Stimulated activated naive CD4-positive, alpha-beta T cell treated with Interleukin-2 at 50 U/mL for 16 hours (primary cell): ENCODE results near the gene MZT2A.
"Not testable (repeated sequence)": the region's sequence is repeated elsewhere in the genome, so short reads cannot be mapped to it uniquely, and the experiment has no call there.

Experiments
- DNase-seq: peaks from one replicate; lab custom pipeline; 2025; lab: John Stamatoyannopoulos, UW

The MZT2A gene, protein sequence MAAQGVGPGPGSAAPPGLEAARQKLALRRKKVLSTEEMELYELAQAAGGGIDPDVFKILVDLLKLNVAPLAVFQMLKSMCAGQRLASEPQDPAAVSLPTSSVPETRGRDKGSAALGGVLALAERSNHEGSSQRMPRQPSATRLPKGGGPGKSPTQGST

DNA sequence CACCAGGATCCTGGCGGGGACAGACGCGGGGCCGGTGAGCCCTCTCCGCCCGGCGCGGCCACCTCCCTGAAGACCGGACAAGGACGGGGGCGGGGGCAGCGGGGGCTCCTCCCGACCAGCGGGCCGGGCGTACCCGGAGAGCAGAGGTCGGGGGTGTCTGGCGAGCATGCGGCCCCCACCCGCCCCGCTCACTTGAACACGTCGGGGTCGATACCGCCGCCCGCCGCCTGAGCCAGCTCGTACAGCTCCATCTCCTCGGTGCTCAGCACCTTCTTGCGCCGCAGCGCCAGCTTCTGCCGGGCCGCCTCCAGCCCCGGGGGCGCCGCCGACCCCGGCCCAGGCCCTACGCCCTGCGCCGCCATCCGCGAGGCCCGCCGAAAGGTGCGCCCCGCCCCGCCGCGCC, at the start of gene MZT2A:
MZT2A (minus strand) TSS at position 383 of the 403 bp plus-strand sequence; CDS start at position 362, 21 bp downstream.
- not testable (repeated sequence) for DNase-seq

DNA sequence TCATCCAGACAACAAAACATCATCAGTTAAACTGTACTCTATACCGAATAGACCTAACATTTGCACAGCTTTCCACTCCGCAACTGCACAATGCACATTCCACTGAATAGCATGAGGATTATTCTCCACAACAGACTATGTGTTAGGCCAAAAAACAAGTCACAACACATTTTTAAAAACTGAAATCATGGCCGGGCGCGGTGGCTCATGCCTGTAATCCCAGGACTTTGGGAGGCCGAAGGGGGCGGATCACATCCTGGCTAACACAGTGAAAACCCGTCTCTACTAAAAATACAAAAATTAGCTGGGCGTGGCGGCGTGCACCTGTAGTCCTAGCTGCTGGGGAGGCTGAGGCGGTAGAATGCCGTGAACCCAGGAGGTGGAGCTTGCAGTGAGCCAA, 46.7 kb upstream of the MZT2A start:
- not testable (repeated sequence) for DNase-seq

DNA sequence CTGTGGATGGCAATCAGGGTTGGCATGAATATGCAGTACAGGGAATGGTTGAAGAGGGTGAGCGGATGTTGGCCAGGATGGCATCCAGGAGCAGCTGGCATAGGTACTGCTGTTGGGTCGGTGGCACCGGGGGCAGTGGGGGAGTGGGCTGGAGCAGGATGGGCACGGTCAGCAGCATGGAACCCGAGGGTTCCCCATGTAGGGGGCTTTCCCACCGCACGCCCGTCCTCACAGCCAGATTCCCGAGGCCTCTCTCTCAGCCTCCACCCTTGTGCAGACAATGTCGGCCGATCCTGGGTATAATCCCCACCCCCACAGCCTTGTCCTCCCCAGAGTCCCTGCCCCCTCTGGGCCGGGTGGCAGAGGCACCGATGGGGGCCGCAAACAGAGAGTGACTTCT, 44.6 kb upstream of the MZT2A start:
- DNase-seq: not testable (repeated sequence)

DNA sequence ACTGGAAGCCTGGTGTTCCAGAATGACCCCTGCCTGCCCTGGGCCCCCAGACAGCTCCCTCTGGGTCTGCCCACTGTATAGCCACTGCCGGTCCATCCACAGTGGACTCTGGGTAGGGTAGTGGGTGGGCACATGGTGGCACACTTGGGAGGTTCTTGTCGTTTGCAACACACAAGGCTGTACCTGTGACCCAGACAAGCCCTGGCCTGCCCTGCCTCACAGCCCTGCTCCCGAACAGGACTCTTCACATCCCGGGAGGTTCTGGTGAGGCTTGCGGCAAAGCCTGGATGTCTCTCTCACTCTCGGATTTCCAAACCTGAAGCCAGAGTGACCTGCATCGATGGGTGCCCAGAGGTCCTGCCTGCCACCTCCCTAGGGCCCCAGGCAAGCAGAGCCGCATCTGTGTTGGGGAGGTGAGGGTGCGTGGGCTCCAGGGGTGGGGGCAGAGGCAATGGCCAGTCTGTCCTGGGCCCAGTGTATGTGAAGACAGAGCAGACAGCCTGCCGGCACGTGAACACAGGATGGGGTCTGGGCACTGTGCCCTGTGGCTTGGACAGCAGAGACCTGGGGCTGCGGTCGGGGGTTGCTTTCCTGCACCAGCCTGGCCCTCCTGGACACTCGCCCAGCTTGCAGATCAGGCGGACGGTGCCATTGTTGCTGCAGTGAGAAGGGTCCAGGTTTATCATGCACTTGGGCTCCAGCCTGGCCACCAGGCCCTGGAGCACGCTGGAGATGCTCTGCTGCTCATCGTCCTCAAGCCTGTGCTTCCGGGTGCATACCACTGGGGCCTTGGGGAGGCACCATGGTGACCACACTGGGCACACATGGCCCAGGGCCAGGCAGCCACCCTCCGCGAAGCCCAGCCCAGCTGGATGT, 44.0 kb upstream of the MZT2A start:
- not testable (repeated sequence) for DNase-seq

DNA sequence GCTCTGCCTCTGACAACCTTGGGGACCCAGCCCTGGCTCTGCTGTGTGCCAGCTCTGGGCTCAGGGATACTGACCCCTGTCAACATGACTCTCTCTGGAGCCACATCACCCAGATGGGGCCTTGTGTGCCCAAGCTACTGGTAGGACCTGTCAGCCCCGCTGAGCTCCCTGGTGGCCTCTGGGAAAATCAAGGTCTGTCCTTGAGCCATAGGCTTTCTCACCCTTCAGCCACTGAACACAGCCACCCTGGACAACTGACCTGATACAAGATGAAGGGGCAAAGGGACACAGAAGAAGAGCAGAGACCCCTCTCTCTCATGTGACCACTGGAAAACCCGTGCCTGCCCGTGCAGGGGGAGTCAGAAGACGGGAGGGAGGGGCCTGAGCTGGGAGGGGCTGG, 43.3 kb upstream of the MZT2A start:
- no peak for DNase-seq

DNA sequence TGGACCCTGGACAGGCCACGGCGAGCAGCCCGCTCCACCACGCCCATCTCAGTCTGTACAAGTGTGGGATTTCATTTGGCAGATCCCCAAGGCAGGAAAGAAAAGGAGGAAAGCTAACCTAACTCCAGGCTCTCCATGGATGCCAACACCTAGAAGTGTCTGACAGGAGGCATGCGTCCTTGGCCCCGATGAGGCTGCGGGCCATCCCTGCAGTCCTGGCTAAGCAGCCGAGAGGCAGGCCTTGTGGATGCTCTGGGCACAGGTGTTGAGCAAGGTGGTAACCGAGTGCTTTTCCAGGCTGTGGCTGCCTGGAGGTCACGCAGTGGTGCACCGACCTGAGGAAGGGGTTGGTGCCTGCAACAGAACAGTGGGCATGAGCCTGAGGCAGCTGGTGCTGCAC, 42.8 kb upstream of the MZT2A start:
- DNase-seq: not testable (repeated sequence)

DNA sequence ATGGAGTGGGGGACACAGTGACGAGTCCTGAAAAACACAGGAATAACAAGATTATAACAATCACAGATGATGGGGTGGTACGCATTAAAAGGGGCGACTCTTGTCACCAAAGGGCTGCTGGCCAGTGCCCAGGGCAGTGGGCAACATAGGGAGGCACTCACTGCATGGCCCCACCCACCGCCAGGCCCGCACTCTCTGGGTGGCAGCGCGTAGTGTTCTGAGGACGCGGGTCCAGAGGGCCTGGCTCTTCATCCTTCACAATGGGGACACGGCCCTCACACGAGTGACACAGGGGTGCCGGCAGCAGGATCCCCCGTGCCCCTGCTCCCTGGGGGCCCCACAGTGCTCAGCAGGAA, 42.1 kb upstream of the MZT2A start:
- not testable (repeated sequence) for DNase-seq

DNA sequence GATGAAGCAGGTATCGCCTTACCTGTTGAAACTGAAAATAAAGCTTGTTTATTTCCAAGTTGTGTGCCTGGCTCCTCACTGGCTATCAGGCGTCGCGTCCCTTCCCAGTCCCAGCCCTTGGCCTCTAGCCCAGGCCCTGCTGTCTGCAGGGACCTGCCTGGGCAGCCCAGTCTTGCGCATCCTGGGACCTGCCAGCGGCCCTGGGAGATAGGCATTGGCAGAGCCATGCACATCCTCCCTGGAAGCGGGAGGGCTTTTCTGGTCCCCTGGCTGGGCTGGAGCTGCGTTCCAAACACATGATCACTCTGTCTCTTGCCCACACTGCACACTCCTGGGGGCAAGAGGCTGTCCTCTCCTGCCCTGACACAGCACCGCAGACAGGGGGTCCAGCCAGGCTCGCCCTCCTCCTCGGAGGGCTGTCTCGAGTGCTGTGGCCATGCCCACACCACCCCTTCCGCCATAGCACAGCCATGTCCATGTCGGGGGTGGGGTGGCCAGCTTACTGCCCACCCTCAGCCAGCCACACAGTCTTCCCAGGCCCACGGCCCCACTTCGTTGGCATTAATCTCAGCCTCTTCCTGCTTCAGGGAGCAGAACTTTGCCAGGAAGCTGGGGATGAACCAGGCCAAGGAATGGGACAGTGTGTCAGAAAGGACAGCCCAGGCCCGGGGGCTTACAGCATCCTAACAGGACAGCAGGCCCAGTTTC, 41.6 kb upstream of the MZT2A start:
- DNase-seq: not testable (repeated sequence)

DNA sequence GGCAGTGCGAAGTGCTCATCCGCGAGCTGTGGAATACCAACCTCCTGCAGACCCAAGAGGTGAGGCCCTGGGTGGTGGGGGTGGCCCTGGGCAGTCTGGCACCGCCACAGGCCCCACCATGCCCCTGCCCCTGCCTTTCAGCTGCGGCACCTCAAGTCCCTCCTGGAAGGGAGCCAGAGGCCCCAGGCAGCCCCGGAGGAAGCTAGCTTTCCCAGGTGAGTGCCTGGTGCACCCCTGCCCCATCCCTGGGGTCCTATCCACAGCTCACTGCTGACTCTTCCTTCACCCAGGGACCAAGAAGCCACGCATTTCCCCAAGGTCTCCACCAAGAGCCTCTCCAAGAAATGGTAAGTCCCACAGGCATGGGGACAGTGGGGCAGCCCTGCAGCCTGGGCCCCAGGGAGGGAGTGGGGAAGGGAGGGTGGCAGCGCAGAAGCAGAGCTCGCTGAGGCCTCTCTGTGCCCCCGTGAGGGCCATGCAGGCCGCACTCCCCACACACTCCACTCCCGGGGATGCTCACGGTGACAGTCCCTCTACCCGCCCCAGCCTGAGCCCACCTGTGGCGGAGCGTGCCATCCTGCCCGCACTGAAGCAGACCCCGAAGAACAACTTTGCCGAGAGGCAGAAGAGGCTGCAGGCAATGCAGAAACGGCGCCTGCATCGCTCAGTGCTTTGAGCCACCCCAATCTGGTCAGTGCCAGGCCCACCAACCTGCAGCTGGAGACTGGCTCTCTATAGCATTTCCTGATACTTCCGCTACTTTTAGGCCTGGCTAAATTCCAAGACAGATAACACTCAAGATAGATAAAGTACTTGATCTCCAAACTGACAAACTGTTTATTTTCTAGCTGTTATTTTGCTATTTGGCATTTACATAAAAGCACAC, 40.8 kb upstream of the MZT2A start:
- not testable (repeated sequence) for DNase-seq

DNA sequence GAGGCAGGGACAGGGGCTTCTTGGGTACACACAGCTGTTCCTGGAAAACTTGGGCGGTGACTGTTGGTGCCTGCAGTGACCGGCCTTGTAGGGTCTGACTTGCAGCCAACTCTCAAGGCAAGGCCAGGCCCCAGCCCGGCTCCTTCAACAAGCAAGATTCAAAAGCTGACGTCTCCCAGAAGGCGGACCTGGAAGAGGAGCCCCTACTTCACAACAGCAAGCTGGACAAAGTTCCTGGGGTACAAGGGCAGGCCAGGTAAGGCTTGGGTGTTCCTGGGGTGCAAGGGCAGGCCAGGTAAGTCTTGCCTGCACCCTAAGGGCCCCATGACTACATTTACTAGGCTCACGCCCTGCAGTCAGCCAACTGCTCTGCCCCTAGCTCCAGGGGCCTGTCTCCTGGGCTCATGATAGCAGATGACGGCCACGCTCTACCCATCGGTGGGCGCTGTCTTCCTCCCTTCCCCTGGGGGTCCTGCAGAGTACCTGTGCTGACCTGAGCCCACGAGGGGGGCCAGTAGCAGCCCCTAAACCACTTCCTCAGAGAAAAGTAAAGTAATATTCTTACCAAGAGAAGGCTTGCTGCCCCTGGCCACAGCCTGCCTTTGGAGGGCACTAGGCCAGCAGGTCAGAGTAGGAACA, 39.5 kb upstream of the MZT2A start:
- DNase-seq: not testable (repeated sequence)

DNA sequence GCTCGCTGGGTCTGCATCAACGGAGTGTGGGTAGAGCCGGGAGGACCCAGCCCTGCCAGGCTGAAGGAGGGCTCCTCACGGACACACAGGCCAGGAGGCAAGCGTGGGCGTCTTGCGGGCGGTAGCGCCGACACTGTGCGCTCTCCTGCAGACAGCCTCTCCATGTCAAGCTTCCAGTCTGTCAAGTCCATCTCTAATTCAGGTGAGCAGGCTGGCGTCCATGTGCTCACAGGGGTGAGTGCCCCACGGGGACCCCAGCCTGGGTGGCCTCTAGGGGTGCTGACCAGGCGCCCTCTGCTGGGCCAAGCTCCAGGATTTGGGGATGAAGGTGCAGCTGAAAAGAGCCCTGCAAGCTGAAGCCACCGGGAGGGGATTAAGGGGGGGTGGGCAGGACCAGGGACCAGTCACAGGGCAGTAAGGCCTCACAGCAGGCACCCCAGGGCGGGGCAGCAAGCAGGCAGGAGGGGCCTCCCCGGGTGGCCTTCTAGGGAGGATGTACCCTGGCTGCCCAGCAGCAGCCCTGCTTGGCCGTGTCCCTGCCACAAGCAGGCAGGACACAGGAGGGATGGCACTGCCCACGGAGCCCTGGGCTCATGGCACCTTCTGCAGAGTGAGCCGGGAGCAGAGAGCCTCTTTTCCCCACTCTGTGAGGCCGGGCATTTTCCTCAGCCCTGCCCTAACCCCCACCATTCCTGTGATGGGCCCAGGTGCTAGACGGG, 38.6 kb upstream of the MZT2A start:
- DNase-seq: not testable (repeated sequence)

DNA sequence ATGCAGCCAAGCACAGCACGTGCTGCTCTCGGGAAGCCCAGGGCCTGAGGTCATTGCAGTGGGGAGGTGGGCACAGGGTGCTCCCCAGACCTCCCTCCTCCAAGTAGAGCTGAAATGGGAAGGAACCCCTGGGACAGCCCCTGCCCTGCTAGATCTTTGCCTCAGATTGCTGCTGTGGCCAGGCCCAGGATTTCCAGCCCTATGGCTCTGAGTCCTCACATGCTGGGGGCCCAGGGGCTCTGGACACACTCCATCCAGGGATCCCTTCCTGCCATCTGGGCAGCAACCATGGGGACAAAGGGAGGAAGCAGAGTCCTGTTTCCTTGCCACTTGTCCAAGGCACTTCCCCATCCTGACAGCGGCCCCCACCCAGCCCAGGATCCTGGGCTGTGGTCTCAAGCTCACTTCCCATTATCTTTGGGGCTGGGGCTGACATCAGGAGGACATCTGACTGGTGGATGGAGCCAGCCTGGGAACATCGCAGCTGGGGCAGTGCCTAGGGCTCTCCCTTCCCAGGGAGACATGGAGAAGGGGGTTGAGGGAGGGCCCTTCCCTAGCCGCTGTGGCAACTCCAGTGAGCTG, 37.8 kb upstream of the MZT2A start:
- not testable (repeated sequence) for DNase-seq

DNA sequence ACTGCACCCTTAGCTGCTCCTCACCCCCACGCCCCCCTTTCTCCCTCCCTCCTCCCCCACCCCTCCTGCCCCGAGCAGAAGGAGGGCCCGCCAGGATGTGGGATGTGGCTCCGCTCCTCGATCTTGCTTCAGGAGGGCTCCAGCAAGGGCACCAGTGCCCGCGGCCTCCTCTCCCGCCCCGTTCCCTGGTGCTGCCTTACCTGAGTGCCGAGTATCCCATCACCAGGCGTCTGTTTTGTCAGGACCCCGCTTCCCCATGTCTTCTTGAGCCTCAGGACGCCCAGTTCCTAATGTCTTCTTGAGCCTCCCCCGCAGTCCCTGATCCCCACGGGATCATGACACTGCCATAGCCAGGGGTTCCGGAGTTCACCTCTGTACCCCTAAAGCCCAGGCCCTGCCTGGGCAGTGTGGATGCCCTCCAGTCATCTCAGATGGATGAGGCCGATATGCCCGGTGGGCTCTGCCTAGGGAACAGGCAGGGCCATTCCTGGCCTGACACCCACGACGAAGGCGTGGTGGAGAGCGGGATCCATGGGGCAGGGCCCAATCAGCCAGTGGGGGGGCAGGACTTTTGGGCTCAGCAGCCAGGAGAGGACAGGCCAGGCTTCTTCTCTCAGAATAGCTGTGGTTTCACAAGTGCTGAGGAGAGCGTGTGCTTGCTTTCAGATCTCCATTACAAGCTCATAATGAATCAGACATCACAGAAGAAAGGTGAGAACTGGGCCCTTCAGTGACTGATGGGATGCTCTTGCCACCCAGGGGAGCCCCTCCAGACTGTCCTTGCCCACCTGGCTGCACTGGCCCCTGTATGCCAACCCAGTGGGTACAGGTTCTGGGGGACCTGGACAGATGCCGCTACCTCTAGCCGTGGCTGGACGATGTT, 37.0 kb upstream of the MZT2A start:
- DNase-seq: not testable (repeated sequence)

DNA sequence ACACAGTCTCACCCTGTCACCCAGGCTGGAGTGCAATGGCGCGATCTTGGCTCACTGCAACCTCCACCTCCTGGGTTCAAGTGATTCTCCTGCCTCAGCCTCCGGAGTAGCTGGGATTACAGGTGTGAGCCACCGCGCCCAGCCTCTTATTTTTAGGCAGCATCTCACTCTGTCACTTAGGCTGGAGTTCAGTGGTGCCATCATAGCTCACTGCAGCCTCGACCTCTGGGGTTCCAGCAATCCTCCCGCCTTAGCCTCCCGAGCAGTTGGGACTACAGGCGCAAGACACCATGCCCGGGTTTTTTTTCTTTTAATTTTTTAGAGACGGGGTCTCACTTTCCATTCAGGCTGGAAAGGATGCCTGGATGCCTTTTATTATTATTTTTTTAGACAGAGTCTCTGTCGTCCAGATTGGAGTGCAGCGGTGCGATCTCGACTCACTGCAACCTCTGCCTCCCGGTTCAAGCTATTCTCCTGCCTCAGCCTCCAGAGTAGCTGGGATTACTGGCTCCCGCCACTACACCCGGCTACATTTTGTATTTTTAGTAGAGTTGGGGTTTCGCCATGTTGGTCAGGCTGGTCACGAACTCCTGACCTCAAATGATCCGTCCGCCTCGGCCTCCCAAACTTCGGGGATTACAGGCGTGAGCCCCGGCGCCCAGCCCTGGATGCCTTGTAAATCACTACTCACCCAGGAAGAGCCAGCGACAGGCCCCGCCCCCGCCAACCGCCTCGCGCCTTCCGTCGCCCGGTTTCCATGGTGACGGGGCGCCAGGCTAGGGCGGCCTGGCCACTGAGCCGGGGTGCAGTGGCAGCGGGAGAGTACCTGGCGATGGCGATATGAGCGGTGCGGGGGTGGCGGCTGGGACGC, 35.2 kb upstream of the MZT2A start, which contains the start of gene CCDC74A:
CCDC74A (plus strand) TSS at position 758 of the 871 bp plus-strand sequence; CDS start at position 841, 83 bp downstream.
- DNase-seq: peak; percentile 74

DNA sequence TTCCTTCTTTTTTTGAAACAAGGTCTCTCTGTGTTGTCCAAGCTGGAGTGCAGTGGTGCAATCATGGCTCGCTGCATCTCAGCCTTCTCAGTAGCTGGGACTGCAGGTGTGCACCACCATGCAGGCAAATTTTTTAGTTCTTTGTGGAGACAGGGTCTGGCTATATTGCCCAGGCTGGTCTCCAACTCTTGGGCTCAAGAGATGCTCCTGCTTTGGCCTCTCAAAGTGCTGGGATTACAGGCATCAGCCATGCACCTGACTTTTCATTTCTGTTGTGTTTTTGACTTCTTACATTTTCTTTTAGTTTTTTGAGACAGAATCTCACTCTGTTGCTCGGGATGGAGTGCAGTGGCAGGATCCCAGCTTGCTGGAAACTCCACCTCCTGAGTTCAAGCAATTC, 33.1 kb upstream of the MZT2A start:
- DNase-seq: not testable (repeated sequence)

DNA sequence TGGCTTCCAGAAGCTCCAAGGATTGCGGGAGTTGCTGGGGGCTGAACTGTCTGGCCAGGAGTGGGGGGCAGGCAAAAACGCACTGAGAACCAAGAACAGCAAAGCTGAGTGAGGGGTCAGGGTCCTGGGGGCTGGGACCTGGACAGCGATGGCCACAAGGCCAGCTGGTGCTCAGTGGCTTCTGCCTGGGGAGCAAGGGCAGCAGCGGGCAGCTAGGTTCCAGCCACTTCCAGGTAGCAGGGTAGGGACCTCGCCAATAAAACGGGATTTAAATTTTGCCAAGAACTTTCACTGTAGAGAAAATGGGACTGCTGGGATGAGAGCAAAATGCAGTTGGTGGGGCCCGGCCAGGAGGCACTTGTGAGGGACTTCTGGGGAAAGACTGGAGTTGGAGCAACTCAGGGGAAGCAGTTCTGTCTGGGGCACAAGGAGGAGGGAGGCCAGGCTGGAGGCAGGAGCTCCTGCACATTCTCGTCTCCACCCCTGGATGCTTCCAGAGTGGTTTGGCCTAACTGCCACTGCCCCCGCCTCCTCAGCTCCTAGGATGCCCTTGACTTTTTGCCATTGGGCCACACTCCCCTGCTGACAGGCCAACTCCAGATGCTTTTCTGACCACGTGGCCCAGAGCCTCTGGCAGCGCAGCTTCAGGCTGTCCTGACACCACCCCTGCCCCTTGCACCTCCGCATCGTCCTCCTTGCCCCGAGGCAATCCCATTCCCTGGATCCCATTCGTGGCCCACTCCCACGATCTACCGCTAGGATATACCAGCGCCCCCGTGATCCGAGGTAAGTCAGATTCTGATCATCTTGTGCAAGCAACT, 30.0 kb upstream of the MZT2A start:
- no peak for DNase-seq

DNA sequence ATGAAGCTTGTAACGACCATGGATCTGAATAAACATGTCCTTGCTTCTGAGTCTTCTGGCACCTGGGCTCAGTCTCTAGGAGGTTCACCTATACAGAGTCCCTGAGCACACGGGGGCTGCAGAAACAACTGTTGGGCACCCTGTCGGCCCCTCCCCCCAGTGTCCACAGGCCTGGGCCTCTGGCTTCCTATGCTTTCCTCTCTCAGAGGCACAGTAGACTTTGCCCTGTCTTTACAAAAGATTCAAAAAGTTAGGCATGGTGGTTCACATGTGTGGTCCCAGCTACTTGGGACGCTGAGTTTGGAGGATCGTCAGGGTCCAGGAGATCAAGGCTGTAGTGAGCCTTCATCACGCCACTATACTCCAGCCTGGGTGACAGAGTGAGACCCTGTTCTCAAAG, 29.3 kb upstream of the MZT2A start:
- DNase-seq: not testable (repeated sequence)
